OCI-M1 (cell line): ENCODE measurements around the gene SORCS2.

Experiments used
- DNase-seq: peaks from one replicate; lab custom pipeline; 2025; lab: John Stamatoyannopoulos, UW

SORCS2 gene

GRCh38 chr4:7415927-7416686, 223.8 kb downstream of the SORCS2 start:
- no peak for DNase-seq

GRCh38 chr4:7416745-7417432, 224.6 kb downstream of the SORCS2 start:
- DNase-seq = no peak

- no peak for DNase-seq
These were observed 225.3 kb downstream of the SORCS2 start for GRCh38 chr4:7417639-7418038.

- DNase-seq = no peak
These were observed 226.0 kb downstream of the SORCS2 start for GRCh38 chr4:7418131-7418943.

GRCh38 chr4:7419961-7420660, 227.8 kb downstream of the SORCS2 start:
- DNase-seq = no peak

GRCh38 chr4:7420661-7421040, 228.3 kb downstream of the SORCS2 start:
- no peak for DNase-seq

- no peak for DNase-seq
These were observed 229.2 kb downstream of the SORCS2 start for GRCh38 chr4:7421356-7422150.

- no peak for DNase-seq
These were observed 230.0 kb downstream of the SORCS2 start for GRCh38 chr4:7422151-7422897.

GRCh38 chr4:7422898-7423180, 230.5 kb downstream of the SORCS2 start:
- no peak for DNase-seq

- DNase-seq = no peak
These were observed 231.1 kb downstream of the SORCS2 start for GRCh38 chr4:7423391-7423790.

GRCh38 chr4:7423801-7424552, 231.6 kb downstream of the SORCS2 start:
- no peak for DNase-seq

- no peak for DNase-seq
These were observed 232.3 kb downstream of the SORCS2 start for GRCh38 chr4:7424553-7425111.

- no peak for DNase-seq
These were observed 232.8 kb downstream of the SORCS2 start for GRCh38 chr4:7425124-7425523.

- DNase-seq = no peak
These were observed 233.5 kb downstream of the SORCS2 start for GRCh38 chr4:7425591-7426468.

- DNase-seq = no peak
These were observed 234.3 kb downstream of the SORCS2 start for GRCh38 chr4:7426525-7427171.

- no peak for DNase-seq
These were observed 235.0 kb downstream of the SORCS2 start for GRCh38 chr4:7427361-7427760.

GRCh38 chr4:7427831-7428260, 235.5 kb downstream of the SORCS2 start:
- no peak for DNase-seq
